Measurements from ENCODE around the gene RTEL1.

GRCh38 chr20:63744158-63744557 is 86.0 kb downstream of the RTEL1 start:
- TF ChIP-seq, protein P1, sequence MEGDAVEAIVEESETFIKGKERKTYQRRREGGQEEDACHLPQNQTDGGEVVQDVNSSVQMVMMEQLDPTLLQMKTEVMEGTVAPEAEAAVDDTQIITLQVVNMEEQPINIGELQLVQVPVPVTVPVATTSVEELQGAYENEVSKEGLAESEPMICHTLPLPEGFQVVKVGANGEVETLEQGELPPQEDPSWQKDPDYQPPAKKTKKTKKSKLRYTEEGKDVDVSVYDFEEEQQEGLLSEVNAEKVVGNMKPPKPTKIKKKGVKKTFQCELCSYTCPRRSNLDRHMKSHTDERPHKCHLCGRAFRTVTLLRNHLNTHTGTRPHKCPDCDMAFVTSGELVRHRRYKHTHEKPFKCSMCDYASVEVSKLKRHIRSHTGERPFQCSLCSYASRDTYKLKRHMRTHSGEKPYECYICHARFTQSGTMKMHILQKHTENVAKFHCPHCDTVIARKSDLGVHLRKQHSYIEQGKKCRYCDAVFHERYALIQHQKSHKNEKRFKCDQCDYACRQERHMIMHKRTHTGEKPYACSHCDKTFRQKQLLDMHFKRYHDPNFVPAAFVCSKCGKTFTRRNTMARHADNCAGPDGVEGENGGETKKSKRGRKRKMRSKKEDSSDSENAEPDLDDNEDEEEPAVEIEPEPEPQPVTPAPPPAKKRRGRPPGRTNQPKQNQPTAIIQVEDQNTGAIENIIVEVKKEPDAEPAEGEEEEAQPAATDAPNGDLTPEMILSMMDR (IDR thresholded peaks at IDR 0.05; ENCODE audit: low read depth, low read length), result no peak
- TF ChIP-seq, protein P2, sequence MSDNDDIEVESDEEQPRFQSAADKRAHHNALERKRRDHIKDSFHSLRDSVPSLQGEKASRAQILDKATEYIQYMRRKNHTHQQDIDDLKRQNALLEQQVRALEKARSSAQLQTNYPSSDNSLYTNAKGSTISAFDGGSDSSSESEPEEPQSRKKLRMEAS (IDR thresholded peaks at IDR 0.05; ENCODE audit: low read depth, low read length), result no peak
- no peak for TF ChIP-seq POLR2A (IDR thresholded peaks at IDR 0.05; ENCODE audit: extremely low read depth, insufficient read length)

Data from NB4 (cell line).